Thyroid gland (tissue), 4 donors: ENCODE results near the gene ADAM33. TPM values are rescaled to one million over a fixed set of nuclear protein-coding genes. Genes with fewer than 3 reads are reported as not detected.

Experiments
- DNase-seq, 2 donors: peaks; one replicate each; pipeline ENCODE4 v3.0.0-alpha.2; 2019
- H3K27ac ChIP-seq, 3 donors: fragments of 200-600 bp; sonication (generic); 1 replicate in 2 of 3; 2 replicates in 1 of 3; pipeline ENCODE4 v1.5.1; 2016 to 2019; ENCODE audit warnings: mild to moderate bottlenecking in 1 of 3, moderate library complexity in 1 of 3
- H3K27me3 ChIP-seq: fragments of 200-600 bp; sonication (generic); one replicate; pipeline ENCODE4 v1.5.1; 2019
- H3K36me3 ChIP-seq, 2 donors: fragments of 200-600 bp; sonication (generic); one replicate each; pipeline ENCODE4 v1.5.1; 2016 to 2019
- H3K4me1 ChIP-seq, 2 donors: fragments of 200-600 bp; sonication (generic); one replicate each; pipeline ENCODE4 v1.5.1; 2017 to 2019
- H3K4me3 ChIP-seq, 3 donors: fragments of 200-600 bp; sonication (generic); replicated peaks in 1 of 3; 1 replicate in 2 of 3; 2 replicates in 1 of 3; pipeline ENCODE4 v1.5.1; 2016; ENCODE audit warnings: mild to moderate bottlenecking in 1 of 3
- H3K9me3 ChIP-seq: fragments of 200-600 bp; sonication (generic); one replicate; pipeline ENCODE4 v1.5.1; 2017
- CTCF ChIP-seq, 6 experiments: fragments of 200-600 bp in 3 of 6; fragments of 450-650 bp in 3 of 6; sonication (generic) in 3 of 6; IDR thresholded peaks; one replicate each; pipeline ENCODE4 v1.5.1; 2016 to 2019; ENCODE audit warnings: antibody characterized with exemption in 6 of 6, mild to moderate bottlenecking in 2 of 6, inconsistent platforms in 1 of 6, moderate library complexity in 1 of 6
- POLR2A ChIP-seq, 2 donors: fragments of 450-650 bp; IDR thresholded peaks; one replicate each; pipeline ENCODE4 v1.6.1; 2017; ENCODE audit warnings: antibody characterized with exemption in 2 of 2, mild to moderate bottlenecking in 2 of 2, moderate library complexity in 1 of 2
- WGBS, 2 donors: methylation state at CpG; one replicate each; pipeline ENCODE4 v1.1.5; 2017; 5-methylcytosine and 5-hydroxymethylcytosine counted together
- intact Hi-C: fragments of 100-400 bp; cut with DNase I; formaldehyde crosslinking; loops from one replicate; pipeline ENCODE4 v1.15.1; 2023
- total RNA-seq, 4 donors: library from RNA; depleted of rRNA; stranded (reverse); fragments of >200 nt; gene quantifications; one replicate each; pipeline ENCODE4 v1.2.3, GENCODE V29; 2016

The ADAM33 gene
- total RNA-seq, 4 donors from 2014 or later = 9.1 to 24.5 (median 12.6) TPM

DNA sequence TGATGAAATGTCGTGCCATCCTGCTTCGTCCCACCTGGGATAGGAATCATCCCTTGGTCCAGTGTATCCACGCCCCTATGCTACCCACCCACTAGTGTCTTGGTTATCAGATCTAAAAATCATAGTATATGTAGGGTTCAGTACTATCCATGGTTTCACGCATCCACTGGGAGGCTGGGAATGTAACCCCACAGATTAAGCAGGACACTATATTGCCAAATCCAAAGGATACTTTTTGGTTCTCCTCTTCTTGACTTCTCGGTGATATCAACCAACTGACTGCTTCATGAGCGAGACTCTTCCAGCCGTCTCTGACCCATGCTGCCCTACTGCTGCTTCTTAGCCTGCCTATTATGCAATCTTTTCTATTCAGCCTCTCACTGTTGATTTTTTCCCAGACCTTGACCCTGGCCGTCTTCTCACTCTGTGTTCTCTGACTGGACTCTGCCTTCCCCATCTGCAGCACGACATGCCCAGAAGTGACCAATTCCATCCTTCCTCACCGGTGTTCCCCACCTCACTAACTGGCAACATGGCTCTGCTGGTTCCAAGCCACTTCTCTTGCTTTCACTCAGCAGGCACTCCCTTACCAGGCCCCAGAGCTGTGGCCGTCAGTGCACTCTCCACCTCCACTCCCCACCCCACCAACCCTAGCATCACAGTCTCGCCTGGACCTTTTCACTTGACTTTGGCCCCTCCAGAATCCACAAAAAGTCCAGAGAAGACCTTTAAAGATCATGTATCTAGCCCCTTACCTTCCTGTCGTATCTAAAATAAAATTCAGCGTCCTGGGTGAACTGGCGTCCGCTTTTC, 53.1 kb downstream of the ADAM33 start:
- peaks cover 0 to 7% of the 10 kb centered on the region in 2 donors for H3K4me1 ChIP-seq
- H3K9me3 ChIP-seq = no peaks in the 10 kb centered on the region
- TF ChIP-seq POLR2A (IDR thresholded peaks at IDR 0.05) (no peak), CTCF (IDR thresholded peaks at IDR 0.05) (no peak)
- no peak overlapping the region for H3K4me3 ChIP-seq
- no peak for DNase-seq
- intact Hi-C loops = no loop called here
- WGBS, 2 donors = 88 to 95% methylated on average over 16 of the region's 16 CpGs
- H3K27me3 ChIP-seq = no peaks in the 10 kb centered on the region
- no peak overlapping the region for H3K27ac ChIP-seq
- no peaks in the 10 kb centered on the region for H3K36me3 ChIP-seq

DNA sequence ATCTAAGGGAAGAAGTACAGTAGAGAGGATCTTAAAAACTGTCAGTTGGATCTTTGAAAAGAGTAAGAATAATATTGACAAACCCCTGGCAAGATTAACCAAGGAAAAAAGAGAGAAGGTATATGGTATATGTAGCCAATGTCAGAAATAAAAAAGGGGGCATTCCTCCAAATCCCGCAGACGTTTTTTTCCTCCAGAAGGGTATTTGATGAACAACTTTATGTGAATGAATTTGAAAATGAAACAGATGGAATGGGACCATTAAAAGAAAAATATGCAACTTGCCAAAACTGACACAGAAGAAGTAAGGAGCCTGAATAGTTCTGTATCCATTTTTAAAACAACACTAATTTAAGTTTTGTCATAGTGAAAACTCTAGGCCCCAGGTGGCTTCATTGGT, 54.3 kb downstream of the ADAM33 start:
- Histone ChIP-seq H3K9me3 (no peaks in the 10 kb centered on the region), H3K4me1 (peaks cover 0 to 7% of the 10 kb centered on the region in 2 donors), H3K27ac (no peak overlapping the region), H3K36me3 (no peaks in the 10 kb centered on the region), H3K4me3 (no peak overlapping the region), H3K27me3 (no peaks in the 10 kb centered on the region)
- DNase-seq = no peak
- 79 to 88% methylated on average over 2 of the region's 2 CpGs for WGBS, 2 donors
- no peak for TF ChIP-seq POLR2A (IDR thresholded peaks at IDR 0.05)
- TF ChIP-seq CTCF (IDR thresholded peaks at IDR 0.05) = no peak
- intact Hi-C loops = no loop called here

DNA sequence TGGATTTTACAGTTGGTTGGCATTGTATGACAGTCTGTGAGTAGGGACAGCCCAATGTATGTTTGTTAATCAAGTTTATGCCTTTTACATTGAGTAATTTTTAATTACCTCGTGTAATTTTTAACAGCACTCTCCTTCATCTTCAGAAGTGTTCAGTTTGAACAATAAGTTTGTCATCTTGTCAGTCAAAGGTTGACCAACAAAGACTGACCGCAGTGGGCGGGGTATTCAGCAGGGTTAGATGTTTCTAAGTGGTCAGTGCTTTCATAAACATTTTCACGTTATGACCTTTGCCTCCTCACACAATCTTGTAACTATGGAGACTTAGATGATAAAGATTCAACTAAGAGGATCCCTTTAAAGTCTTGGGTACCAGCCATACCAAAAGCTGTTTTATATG, 59.4 kb downstream of the ADAM33 start:
- TF ChIP-seq CTCF (IDR thresholded peaks at IDR 0.05) (no peak), POLR2A (IDR thresholded peaks at IDR 0.05) (no peak)
- intact Hi-C loops = no loop called here
- no peaks in the 10 kb centered on the region for H3K9me3 ChIP-seq
- no peaks in the 10 kb centered on the region for H3K36me3 ChIP-seq
- no peak overlapping the region for H3K27ac ChIP-seq
- DNase-seq = no peak
- no peaks in the 10 kb centered on the region for H3K4me1 ChIP-seq
- 92 to 93% methylated on average over 4 of the region's 4 CpGs for WGBS, 2 donors
- H3K4me3 ChIP-seq = no peak overlapping the region
- H3K27me3 ChIP-seq = no peaks in the 10 kb centered on the region

DNA sequence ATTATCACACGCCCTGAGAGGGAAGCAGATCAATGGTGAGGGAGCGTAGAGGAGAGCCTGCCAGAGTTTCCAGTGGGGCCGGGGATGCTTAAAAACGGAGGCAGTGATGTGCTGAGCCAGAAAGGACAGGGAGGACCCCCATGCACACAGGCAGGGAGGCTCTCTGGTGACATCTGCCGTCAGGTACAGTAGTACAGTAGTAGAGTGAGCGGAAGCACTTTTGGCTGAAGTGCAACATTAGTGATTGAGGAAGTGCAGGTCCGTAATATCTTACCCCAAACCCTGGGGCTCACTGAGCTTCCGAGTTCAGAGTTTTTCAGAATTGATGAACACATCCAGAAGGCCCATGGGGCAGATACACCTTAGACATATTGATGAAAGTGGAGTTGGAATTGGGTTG, 60.7 kb downstream of the ADAM33 start:
- 84 to 86% methylated on average over 8 of the region's 8 CpGs for WGBS, 2 donors
- Histone ChIP-seq H3K27me3 (no peaks in the 10 kb centered on the region), H3K27ac (no peak overlapping the region), H3K4me1 (peaks cover 0 to 5% of the 10 kb centered on the region in 2 donors), H3K9me3 (no peaks in the 10 kb centered on the region), H3K36me3 (no peaks in the 10 kb centered on the region), H3K4me3 (no peak overlapping the region)
- no peak for TF ChIP-seq CTCF (IDR thresholded peaks at IDR 0.05)
- no peak for TF ChIP-seq POLR2A (IDR thresholded peaks at IDR 0.05)
- DNase-seq = no peak
- intact Hi-C loops = no loop called here

Other genes with a start within 250 kb of the ADAM33 start
- 10 to 100 TPM; 43.0 to 81.8 (median 61.4) TPM for gene ATRN, start 211.0 kb downstream of the ADAM33 start, total RNA-seq
- 1 to 10 TPM in 2 of 4 donors, under 1 TPM in 1, not detected in 1; 0.81 to 3.0 (median 3.0) TPM for gene GFRA4, start 18.6 kb downstream of the ADAM33 start, total RNA-seq
- 1 to 10 TPM; 2.6 to 9.1 (median 5.0) TPM for gene SIGLEC1, start 30.6 kb upstream of the ADAM33 start, total RNA-seq
- gene HSPA12B, start 50.7 kb upstream of the ADAM33 start, total RNA-seq = 10 to 100 TPM in 2 of 4 donors, 1 to 10 TPM in 2; 7.3 to 19.4 (median 13.1) TPM
- 10 to 100 TPM; 11.6 to 17.0 (median 16.3) TPM for gene ADISSP, start 85.7 kb upstream of the ADAM33 start, total RNA-seq
- gene SPEF1, start 99.4 kb upstream of the ADAM33 start, total RNA-seq = 1 to 10 TPM in 3 of 4 donors, under 1 TPM in 1; 0.13 to 2.5 (median 2.0) TPM
- 10 to 100 TPM; 64.8 to 94.9 (median 80.8) TPM for gene CENPB, start 104.7 kb upstream of the ADAM33 start, total RNA-seq
- gene CDC25B, start 114.3 kb upstream of the ADAM33 start, total RNA-seq = 10 to 100 TPM; 23.7 to 43.9 (median 27.8) TPM
- gene AP5S1, start 138.5 kb upstream of the ADAM33 start, total RNA-seq = 10 to 100 TPM; 16.0 to 46.3 (median 35.0) TPM
- 10 to 100 TPM; 30.4 to 52.3 (median 39.0) TPM for gene MAVS, start 164.8 kb upstream of the ADAM33 start, total RNA-seq
- 10 to 100 TPM; 52.3 to 63.4 (median 61.4) TPM for gene PANK2, start 207.4 kb upstream of the ADAM33 start, total RNA-seq